GM19099 (cell line): ENCODE data around the gene ANO2.

Experiments
- POLR2A ChIP-seq: IDR thresholded peaks from 3 replicates; pipeline ENCODE4 v1.6.1; 2011; ENCODE audit warnings: low read depth; ENCODE audit not compliant: insufficient read length; ENCODE audit errors: extremely low read depth

The ANO2 gene

DNA sequence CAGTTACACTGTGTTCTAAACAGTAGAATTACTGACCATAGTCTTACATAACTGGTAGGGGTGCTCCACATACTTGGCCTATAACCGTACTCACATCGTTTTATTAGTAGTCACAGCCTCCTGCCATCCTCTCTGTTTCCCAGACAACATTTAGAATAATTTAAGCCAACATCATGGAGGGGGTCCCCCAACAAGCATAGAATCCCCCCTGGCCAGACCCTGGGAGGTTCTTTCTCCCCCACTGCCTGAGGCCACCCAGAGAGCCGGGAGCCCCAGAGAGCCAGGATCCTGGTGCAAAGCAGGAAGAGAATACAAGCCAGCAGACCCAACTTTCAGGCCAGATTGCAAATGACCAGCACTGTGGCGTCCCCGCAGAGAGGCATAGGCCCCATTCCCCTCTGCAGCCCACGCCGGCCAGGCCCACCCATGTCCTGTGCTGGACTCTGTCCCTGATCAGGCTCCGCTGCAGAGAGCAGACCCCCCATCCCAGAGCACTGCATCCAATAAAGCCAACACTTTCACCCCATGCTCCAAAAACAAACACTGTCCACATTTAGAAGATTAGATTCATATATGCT is 317.9 kb downstream of the ANO2 start:
- TF ChIP-seq POLR2A, result no peak

DNA sequence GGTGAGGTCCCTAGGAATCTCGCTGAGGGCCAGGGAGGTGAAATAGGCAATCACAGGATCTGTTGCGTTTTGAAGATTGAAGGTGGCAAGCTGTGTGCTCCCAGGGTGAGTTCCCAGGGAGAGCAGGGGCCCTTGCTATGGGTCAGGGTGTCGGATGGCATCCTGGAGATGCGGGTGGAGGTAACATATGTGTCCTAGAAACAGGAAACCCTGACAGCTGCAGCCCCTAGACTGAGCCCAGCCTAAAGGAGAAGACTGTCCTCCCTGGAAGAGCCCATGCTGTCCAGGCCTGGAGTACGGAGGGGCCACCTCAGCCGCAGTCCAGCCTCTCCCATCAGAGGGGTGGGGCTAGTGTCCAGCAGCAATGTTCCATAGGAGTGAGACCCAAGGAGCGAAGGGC is 318.9 kb downstream of the ANO2 start:
- no peak for TF ChIP-seq POLR2A

- no peak for TF ChIP-seq POLR2A
Observed at GRCh38 chr12:5624486-5625272, 320.4 kb downstream of the ANO2 start.

DNA sequence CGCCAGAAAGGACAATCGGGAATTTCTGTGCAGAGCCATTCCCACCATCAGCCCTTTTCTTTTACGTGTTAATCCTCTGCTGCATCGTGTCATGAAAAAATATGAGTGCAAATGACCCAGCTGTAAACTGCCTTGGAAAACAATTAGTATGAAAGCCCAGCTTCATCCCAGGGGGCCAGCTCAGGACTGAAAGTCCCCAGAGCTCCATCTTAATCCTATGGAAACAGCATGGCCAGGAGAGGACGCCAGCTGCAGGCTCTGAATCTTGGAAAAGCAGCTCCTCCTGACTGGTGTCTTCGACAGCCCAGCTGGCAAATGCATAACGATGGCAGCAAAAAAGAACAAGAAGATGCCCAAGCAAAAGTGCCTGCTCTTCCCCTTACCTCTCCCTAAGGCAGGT is 321.6 kb downstream of the ANO2 start:
- TF ChIP-seq POLR2A, result no peak

- no peak for TF ChIP-seq POLR2A
Observed at GRCh38 chr12:5622280-5622679, 322.8 kb downstream of the ANO2 start.

DNA sequence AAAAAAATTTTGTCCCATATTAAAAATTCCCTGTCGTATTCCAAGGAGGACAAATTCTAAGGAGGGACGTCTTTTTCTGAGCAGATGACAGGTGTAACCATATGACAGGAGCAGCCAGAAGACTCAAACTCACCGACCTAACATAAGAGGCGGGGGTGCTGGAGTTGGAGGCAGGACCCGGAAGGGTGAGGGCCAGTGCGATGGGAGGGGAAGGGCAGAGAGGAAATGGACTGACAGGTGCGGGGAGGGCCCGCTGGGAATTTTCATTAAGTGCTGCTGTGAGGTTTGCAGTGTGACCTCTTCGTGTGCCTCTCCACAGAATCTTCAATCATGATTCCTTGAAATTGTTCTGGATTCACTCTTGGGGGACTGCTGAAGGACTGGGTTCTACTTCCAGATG is 323.7 kb downstream of the ANO2 start:
- TF ChIP-seq POLR2A, result no peak

DNA sequence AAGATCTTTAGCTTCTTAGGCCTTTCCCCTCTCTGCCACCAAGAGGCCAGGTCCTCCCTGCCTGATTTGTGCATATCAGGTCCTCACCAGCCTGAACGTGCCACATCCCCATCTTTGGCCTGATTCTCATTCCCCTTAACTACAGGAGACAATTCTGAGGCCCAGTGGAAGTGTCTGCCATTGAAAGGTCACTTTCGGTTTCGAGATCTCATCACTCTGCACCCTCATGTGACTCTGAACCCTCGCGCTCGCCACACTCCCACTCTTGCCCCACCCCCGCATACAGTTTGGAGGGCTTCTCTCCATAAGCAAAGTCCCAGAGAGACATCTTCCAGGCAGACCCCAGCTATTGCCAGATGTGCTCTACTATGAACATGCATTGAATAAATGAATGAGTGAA is 324.2 kb downstream of the ANO2 start:
- no peak for TF ChIP-seq POLR2A

GRCh38 chr12:5619628-5620027 is 325.4 kb downstream of the ANO2 start:
- TF ChIP-seq POLR2A, result no peak

- TF ChIP-seq POLR2A, result no peak
Observed at GRCh38 chr12:5616854-5617253, 328.2 kb downstream of the ANO2 start.

DNA sequence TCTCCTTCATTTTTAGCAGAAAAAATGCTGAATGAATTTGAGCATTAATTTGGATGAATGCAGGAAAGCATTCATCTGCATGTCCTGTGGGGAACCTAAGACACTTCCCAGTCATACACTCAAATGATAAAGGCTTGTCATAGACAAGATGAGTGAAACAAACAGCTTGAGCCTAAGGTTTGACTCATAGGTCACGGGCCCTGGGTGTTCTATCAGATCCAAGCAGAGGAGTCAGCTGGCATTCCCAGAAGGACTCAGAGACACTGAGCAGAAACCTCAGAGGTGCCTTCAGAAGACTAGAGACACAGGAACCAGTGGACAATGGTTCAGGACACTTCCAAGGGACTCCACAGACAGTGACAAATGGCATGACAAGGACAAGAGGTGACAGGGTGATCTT is 329.3 kb downstream of the ANO2 start:
- TF ChIP-seq POLR2A, result no peak

- TF ChIP-seq POLR2A, result no peak
Observed at GRCh38 chr12:5614256-5614655, 330.8 kb downstream of the ANO2 start.

DNA sequence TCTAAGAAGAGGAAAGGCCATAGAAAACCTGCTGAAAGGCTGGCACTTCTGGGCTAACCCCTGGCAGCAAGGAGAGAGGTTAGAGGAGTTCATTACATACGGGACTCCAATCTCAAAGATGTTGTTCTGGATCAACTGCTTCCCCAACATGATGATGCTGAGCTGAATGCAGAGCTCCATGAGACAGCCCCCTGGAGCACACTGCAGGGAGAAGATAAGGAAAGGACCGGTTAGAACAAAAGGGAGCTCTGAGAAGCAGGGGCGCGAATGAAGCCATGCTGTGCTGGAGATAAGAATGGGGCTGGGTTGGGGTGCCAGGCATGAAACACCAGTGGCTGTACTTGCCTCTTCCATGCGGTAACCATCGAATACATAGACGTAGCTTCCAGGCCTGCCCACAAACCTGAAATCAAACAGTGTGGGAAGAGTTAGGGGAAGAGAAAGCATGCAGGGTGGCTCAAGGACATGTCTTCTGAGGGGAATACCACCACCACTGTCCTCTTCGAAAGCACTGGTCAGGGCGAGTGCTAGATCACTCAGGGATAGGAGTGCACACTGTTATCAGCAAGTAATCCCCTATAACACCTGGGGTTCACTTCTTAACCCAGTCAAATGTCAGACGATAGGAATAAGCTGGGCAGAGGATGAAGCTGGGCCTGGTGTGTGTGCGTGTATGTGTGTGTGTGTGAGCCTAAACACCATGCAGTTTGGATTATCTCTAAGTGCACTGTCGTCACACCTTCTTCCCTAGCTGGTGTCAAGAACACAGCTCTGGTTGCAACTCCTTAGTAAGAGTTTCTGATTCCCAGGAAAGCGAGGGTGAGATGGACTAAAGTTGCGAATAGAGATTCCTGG is 332.3 kb downstream of the ANO2 start:
- no peak for TF ChIP-seq POLR2A

DNA sequence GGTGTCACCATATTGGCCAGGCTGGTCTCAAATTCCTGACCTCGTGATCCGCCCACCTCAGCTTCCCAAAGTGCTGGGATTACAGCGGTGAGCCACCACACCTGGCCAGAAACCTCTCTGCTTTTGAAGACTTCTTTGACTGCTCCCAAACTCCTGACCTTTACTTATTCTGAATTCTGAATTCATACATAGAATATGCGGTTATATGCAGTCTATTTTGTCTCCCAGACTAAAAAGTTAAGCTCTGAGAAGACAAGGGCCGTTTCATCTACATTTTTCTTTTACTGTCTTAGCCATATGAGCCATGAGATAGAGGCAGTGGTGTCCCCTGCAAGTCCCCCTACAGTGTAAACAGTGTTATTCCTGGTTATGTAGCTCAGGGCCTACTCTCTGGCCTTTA is 333.9 kb downstream of the ANO2 start:
- TF ChIP-seq POLR2A, result no peak

- TF ChIP-seq POLR2A, result no peak
Observed at GRCh38 chr12:5599378-5599777, 345.7 kb downstream of the ANO2 start.

DNA sequence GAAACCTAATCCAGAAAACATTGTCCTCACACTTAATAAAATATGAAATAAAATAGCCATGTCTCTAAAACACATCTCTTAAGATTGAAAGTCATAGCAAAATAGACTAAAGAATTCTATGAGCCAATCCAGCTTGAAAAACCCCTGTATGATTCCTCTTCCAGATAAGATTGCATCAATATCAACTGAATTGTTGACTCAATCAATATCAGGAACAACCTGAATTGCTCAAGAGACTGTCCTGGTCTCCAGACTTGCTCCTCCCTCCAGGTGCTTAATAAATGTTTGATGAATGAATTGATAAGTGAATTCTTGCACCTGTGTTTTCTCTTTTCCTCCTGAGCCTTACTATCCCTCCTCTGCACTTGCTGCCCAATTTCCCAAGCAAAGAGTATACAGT is 351.1 kb downstream of the ANO2 start:
- no peak for TF ChIP-seq POLR2A

DNA sequence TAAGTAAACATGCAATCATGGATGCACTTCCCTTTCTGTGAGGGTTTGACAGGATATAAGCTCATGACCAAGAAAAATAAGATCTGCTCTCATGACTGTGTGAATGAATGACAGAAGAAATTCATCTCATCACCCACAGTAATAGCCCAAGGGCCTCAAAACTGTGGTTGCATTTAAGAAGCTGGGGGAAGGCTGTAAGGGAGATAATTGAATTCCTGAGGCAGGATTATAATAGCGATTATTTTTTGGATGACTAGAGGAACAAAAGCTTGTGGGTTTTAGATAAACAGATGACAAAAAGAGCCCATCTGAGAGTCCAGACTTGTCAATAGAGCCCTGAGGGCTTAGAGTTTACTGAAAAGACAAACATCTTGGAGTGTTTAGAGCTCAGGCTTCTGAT is 352.0 kb downstream of the ANO2 start:
- no peak for TF ChIP-seq POLR2A
